Loucy (cell line): Measurements from ENCODE around the gene RPP40.

ENCODE experiments used
- EZH2phosphoT487 ChIP-seq: fragments of 200-600 bp; IDR thresholded peaks from 2 replicates; pipeline ENCODE4 v1.6.1; 2018; ENCODE audit warnings: antibody characterized with exemption, mild to moderate bottlenecking, moderate library complexity, borderline replicate concordance
- TF ChIP-seq, protein P1 (sequence below): fragments of 200-600 bp; sonication (generic); conservative IDR thresholded peaks from 2 replicates; pipeline ENCODE4 v1.5.1; 2014; ENCODE audit warnings: mild to moderate bottlenecking, antibody characterized with exemption, low read length

DNA sequence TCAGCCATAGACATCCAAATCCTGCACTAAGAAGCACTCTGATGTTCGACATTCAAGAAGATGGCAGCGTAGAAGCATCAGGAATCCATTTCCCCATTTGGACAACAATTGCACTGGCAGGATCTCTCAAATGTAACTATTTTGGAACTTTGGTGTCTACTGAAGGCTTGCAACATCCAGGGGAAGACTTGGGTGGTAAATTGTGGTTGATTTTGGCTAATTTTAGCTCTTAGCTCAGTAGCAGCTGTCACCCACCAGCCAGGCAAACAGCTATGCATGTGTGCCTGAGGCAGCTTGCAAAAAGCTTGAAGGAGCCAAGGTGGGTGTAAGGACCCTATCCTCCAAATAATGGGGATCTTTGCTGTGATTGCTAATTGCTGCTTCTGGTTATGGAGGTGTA lies 46.2 kb upstream of the RPP40 start:
- TF ChIP-seq, protein P1, sequence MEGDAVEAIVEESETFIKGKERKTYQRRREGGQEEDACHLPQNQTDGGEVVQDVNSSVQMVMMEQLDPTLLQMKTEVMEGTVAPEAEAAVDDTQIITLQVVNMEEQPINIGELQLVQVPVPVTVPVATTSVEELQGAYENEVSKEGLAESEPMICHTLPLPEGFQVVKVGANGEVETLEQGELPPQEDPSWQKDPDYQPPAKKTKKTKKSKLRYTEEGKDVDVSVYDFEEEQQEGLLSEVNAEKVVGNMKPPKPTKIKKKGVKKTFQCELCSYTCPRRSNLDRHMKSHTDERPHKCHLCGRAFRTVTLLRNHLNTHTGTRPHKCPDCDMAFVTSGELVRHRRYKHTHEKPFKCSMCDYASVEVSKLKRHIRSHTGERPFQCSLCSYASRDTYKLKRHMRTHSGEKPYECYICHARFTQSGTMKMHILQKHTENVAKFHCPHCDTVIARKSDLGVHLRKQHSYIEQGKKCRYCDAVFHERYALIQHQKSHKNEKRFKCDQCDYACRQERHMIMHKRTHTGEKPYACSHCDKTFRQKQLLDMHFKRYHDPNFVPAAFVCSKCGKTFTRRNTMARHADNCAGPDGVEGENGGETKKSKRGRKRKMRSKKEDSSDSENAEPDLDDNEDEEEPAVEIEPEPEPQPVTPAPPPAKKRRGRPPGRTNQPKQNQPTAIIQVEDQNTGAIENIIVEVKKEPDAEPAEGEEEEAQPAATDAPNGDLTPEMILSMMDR, result no peak
- TF ChIP-seq EZH2phosphoT487, result no peak
